NCI-H146 treated with DMSO at 0.1 percent for 48 hours (cell line): Measurements from ENCODE around the gene SLC50A1.
"Not testable (repeated sequence)": the region's sequence is repeated elsewhere in the genome, so short reads cannot be mapped to it uniquely, and the experiment has no call there.

ENCODE experiments used
- DNase-seq: peaks from one replicate; lab custom pipeline; 2025; ENCODE audit not compliant: unreplicated experiment; lab: John Stamatoyannopoulos, UW

Gene SLC50A1

DNA sequence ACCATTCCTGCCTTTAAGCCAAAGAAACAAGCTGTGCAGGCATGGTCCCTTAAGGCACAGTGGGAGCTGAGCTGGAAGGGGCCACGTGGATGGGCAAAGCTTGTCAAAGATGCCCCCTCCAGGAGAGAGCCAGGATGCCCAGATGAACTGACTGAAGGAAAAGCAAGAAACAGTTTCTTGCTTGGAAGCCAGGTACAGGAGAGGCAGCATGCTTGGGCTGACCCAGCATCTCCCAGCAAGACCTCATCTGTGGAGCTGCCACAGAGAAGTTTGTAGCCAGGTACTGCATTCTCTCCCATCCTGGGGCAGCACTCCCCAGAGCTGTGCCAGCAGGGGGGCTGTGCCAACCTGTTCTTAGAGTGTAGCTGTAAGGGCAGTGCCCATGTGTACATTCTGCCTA lies 1.3 kb upstream of the SLC50A1 start:
- no peak for DNase-seq

DNA sequence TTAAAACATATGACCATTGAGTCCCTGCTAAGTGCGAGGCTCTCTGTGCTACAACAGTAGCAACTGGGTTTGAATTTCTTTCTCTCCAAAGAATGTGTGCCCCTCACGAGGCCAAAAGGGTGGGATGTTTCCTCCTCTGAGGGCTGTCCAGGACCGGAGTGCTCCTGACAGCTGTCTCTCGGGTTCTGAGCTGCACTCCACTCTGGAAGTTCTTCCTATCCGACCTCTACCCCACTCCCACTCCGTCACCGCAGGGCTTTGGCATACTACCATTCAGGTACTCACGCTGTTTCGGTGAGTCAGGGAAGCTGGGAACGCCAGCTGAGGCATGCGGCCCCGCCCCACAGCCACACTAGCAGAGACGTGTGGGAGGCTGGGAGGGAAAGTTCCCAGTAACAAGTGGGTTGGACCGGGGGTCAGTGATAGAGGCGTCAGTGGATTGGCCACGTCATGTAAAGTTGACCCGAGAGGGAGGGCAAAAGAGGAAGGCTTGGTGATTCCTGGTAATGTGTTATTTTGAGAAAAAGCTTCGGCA lies 705 bp upstream of the SLC50A1 start:
- DNase-seq: peak; percentile 52

GRCh38 chr1:155136748-155137147 lies 1.1 kb downstream of the SLC50A1 start:
- no peak for DNase-seq

- no peak for DNase-seq
Measured at GRCh38 chr1:155137154-155137949, 1.7 kb downstream of the SLC50A1 start.

DNA sequence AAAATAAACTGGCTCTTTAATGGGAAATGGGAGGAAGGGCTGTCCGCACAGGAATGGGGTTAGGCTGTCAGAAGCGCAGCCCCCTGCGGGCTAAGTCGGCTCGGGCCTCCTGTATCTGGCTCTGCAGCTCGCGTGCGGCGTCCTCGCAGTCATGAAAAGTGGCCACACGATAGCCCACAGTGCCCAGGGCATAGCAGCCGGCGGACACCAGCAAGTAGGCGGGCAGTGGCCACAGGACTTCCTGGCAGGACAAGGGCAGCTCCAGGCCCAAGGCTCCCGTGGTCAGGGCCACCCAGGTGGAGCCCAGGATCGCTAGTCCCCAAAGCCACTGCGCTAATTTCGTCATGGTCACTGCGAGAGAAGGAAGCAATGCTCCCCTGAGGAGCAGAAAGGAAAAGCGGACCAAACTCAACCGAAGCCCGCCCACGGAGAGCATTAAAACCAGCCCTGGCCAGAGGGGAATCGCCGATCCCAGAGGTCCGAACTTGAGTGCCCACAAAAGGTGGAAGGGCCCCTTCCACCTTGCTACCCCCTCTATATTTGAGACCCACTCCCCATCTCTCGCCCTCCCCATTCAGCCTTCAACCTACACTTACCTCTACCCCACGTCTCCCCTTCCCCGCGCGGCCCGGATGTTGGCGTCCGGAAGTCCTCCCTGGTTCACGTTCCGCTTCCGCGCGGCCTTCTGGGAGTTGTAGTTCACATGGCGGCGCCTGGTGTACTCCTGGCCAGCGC lies 4.4 kb downstream of the SLC50A1 start, which contains the start of gene DPM3:
Gene DPM3, minus strand, starts transcription at position 637 of the 735 bp plus-strand sequence. Its CDS starts 291 bp downstream, at position 346.
- DNase-seq: peak; percentile 60

DNA sequence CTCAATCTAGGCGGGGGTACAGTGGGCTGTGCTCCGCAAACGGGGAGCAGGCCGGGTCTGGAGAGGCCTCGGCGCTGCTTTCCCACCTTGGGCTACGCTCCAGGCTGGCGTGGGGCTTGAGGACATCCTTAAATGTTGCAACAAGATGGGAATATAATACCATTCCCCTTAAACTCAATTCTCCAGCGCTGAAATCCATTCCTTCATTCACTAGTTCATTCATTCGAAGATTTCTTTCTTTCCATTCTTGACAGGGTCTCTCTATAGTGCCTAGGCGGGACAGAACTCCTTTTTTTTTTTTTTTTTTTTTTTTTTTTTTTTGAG lies 4.9 kb downstream of the SLC50A1 start:
- no peak for DNase-seq

GRCh38 chr1:155141749-155142148 lies 6.1 kb downstream of the SLC50A1 start:
- DNase-seq: no peak

- no peak for DNase-seq
Measured at GRCh38 chr1:155145491-155145890, 9.8 kb downstream of the SLC50A1 start.

- DNase-seq: not testable (repeated sequence)
Measured at GRCh38 chr1:155155996-155156643, 20.5 kb downstream of the SLC50A1 start.

- peak; percentile 20 for DNase-seq
Measured at GRCh38 chr1:155158991-155159390, 23.3 kb downstream of the SLC50A1 start.

DNA sequence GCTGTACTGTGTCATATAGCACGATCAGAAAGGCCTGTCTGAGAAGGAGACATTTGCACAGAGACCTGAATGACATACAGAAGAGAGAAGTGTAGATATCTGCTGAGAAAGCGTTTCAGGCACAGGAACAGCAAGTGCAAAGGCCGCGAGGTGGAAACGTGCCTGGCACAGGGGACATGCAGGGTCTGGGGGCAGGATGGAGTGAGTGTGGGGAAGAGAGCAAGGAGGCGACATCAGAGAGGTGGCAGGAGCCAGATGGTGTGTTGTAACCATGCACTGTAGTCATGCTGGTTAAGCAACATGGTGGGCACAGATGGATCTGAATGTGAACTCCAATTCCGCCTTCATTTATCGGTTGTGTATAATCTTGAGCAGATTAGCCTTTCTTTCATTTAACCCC lies 24.5 kb downstream of the SLC50A1 start:
- DNase-seq: no peak

GRCh38 chr1:155162631-155163030 lies 27.0 kb downstream of the SLC50A1 start:
- DNase-seq: not testable (repeated sequence)

DNA sequence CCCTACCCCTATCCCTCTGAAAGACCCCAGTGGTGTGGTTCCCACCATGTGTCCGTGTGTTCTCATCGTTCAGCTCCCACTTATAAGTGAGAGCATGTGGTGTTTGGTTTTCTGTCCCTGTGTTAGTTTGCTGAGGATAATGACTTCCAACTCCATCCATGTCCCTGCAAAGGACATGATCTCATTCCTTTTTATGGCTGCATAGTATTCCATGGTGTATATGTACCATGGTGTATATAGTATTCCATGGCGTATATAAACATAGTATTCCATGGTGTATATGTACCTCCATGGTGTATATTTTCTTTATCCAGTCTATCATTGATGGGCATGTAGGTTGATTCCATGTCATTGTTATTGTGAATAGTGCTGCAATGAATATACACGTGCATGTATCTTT lies 28.1 kb downstream of the SLC50A1 start:
- DNase-seq: not testable (repeated sequence)

DNA sequence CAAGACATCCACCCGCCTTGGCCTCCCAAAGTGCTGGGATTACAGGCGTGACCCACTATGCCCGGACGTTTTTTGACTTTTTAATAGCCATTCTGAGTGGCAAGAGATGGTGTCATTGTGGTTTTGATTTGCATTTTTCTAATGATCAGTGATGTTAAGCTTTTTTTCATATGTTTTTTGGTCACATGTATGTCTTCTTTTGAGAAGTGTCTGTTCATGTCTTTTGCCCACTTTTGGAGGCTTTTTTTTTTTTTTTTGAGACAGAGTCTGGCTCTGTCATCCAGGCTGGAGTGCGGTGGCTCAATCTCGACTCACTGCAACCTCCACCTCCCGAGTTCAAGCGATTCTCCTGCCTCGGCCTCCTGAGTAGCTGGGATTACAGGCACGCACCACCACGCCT lies 29.0 kb downstream of the SLC50A1 start:
- DNase-seq: not testable (repeated sequence)

- no peak for DNase-seq
Measured at GRCh38 chr1:155166051-155166470, 30.4 kb downstream of the SLC50A1 start.

- DNase-seq: no peak
Measured at GRCh38 chr1:155166471-155167165, 31.0 kb downstream of the SLC50A1 start.

GRCh38 chr1:155167166-155168104 lies 31.8 kb downstream of the SLC50A1 start:
- DNase-seq: peak; percentile 78

GRCh38 chr1:155168105-155168445 lies 32.4 kb downstream of the SLC50A1 start:
- DNase-seq: not testable (repeated sequence)

DNA sequence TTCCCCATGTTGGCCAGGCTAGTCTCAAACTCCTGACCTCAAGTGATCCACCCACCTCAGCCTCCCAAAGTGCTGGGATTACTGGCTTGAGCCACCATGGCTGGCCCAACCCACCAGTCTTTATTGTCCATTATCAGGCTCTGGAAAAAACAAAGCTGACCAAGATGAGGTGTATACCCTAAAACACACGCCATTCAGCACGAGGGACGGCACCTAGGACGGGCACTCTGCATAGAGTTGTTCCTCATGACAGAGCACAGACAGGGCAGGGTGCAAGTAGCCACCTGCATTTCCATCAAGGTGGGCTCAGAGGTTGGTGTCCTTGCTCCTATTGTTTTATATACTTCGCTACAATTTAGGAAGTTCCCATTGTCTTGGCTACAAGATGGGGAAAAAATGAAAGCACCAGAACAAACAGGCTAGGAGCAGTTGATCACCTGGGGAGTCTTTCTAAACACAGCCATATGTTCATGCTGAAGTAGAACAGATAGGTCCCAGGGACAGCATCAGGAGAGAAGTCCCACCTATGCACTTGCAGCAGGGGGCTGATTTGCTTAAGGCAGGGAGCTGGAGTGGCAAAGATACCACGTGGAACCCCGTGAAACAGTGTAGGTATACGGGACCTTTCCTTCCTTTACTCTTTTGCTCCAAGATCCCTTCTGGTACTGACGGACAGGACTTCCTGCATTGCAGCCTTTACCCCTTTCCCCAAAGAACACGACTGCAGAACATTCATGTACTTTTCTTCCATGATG lies 33.0 kb downstream of the SLC50A1 start:
- DNase-seq: no peak
